Upper lobe of left lung (tissue), 4 donors: ENCODE measurements around the gene RASGEF1B.

ENCODE experiments used
- CTCF ChIP-seq, 6 experiments: fragments of 450-650 bp in 4 of 6; fragments of 200-600 bp in 2 of 6; sonication (generic) in 2 of 6; IDR thresholded peaks; one replicate each; pipeline ENCODE4 v1.5.1; 2016 to 2019; ENCODE audit warnings: antibody characterized with exemption in 6 of 6
- EP300 ChIP-seq, 4 donors: sonication (generic); formaldehyde crosslinking; IDR thresholded peaks; one replicate each; pipeline ENCODE4 v1.5.1; 2017; ENCODE audit warnings: antibody characterized with exemption in 4 of 4, control low read depth in 2 of 4
- POLR2A ChIP-seq, 4 donors: fragments of 450-650 bp; IDR thresholded peaks; one replicate each; pipeline ENCODE4 v1.5.1; 2016 to 2017; ENCODE audit warnings: antibody characterized with exemption in 4 of 4, mild to moderate bottlenecking in 2 of 4
- POLR2AphosphoS5 ChIP-seq, 2 donors: sonication (generic); formaldehyde crosslinking; IDR thresholded peaks; one replicate each; pipeline ENCODE4 v1.5.1; 2017; ENCODE audit warnings: antibody characterized with exemption in 2 of 2

GRCh38 chr4:81516241-81516640 lies 44.5 kb upstream of the RASGEF1B start:
- TF ChIP-seq POLR2AphosphoS5 (IDR thresholded peaks at IDR 0.05) (no peak), CTCF (IDR thresholded peaks at IDR 0.05) (no peak), POLR2A (IDR thresholded peaks at IDR 0.05) (no peak), EP300 (IDR thresholded peaks at IDR 0.05) (no peak)
